Measurements from ENCODE around the gene ARRB1. TPM values are rescaled to one million over a fixed set of nuclear protein-coding genes. Genes with fewer than 3 reads are reported as not detected.

Gene ARRB1
- total and polyA plus RNA-seq, 4 donors = 35.0 to 45.8 (median 41.9) TPM

GRCh38 chr11:75352588-75353206, 1.2 kb upstream of the ARRB1 start:
- 29% methylated on average over 3 of the region's 5 CpGs for WGBS (ENCODE audit: insufficient coverage)

GRCh38 chr11:75351791-75352587, 528 bp upstream of the ARRB1 start:
- peak overlapping the region; percentile 57 for H3K27ac ChIP-seq (ENCODE audit: low read depth, low read length)
- WGBS (ENCODE audit: insufficient coverage) = 4% methylated on average over 64 of the region's 64 CpGs

More at GRCh38 chr11:75352588-75353206, 1.2 kb upstream of the ARRB1 start:
- Histone ChIP-seq H3K4me1 (ENCODE audit: control insufficient read depth, insufficient read depth, low read length) (peaks cover 39% of the 10 kb centered on the region), H3K4me3 (ENCODE audit: low read depth, low read length) (peak overlapping the region; percentile 56), H3K9me3 (ENCODE audit: control insufficient read depth, insufficient read depth, low read length) (no peaks in the 10 kb centered on the region), H3K27ac (ENCODE audit: low read depth, low read length) (no peak overlapping the region), H3K27me3 (ENCODE audit: control insufficient read depth, insufficient read depth, low read length) (no peaks in the 10 kb centered on the region), H3K36me3 (ENCODE audit: control insufficient read depth, insufficient read depth, low read length) (peaks cover 2% of the 10 kb centered on the region)
- DNase-seq (ENCODE audit: low read depth in 4 of 6, low spot score in 6 of 6) = no peak

GRCh38 chr11:75350743-75351540, 519 bp downstream of the ARRB1 start:
- Histone ChIP-seq H3K9me3 (ENCODE audit: control insufficient read depth, insufficient read depth, low read length) (no peaks in the 10 kb centered on the region), H3K27me3 (ENCODE audit: control insufficient read depth, insufficient read depth, low read length) (no peaks in the 10 kb centered on the region), H3K36me3 (ENCODE audit: control insufficient read depth, insufficient read depth, low read length) (peaks cover 2% of the 10 kb centered on the region), H3K4me1 (ENCODE audit: control insufficient read depth, insufficient read depth, low read length) (peaks cover 57% of the 10 kb centered on the region), H3K27ac (ENCODE audit: low read depth, low read length) (peak overlapping the region; percentile 73), H3K4me3 (ENCODE audit: low read depth, low read length) (peak overlapping the region; percentile 56)
- peak in 2 of 6 donors; percentile 76 to 82 for DNase-seq (ENCODE audit: low read depth in 4 of 6, low spot score in 6 of 6)
- 4% methylated on average over 47 of the region's 47 CpGs for WGBS (ENCODE audit: insufficient coverage)

More at GRCh38 chr11:75351791-75352587, 528 bp upstream of the ARRB1 start:
- Histone ChIP-seq H3K27me3 (ENCODE audit: control insufficient read depth, insufficient read depth, low read length) (no peaks in the 10 kb centered on the region), H3K4me3 (ENCODE audit: low read depth, low read length) (peak overlapping the region; percentile 56), H3K36me3 (ENCODE audit: control insufficient read depth, insufficient read depth, low read length) (peaks cover 2% of the 10 kb centered on the region), H3K4me1 (ENCODE audit: control insufficient read depth, insufficient read depth, low read length) (peaks cover 46% of the 10 kb centered on the region), H3K9me3 (ENCODE audit: control insufficient read depth, insufficient read depth, low read length) (no peaks in the 10 kb centered on the region)
- DNase-seq (ENCODE audit: low read depth in 4 of 6, low spot score in 6 of 6) = peak in 2 of 6 donors; percentile 82 to 89

GRCh38 chr11:75350122-75350742, 1.2 kb downstream of the ARRB1 start:
- H3K4me3 ChIP-seq (ENCODE audit: low read depth, low read length) = peak overlapping the region; percentile 56
- H3K36me3 ChIP-seq (ENCODE audit: control insufficient read depth, insufficient read depth, low read length) = peaks cover 2% of the 10 kb centered on the region
- 40% methylated on average over 5 of the region's 9 CpGs for WGBS (ENCODE audit: insufficient coverage)
- H3K4me1 ChIP-seq (ENCODE audit: control insufficient read depth, insufficient read depth, low read length) = peaks cover 64% of the 10 kb centered on the region
- H3K9me3 ChIP-seq (ENCODE audit: control insufficient read depth, insufficient read depth, low read length) = no peaks in the 10 kb centered on the region
- H3K27ac ChIP-seq (ENCODE audit: low read depth, low read length) = peak overlapping the region; percentile 73
- H3K27me3 ChIP-seq (ENCODE audit: control insufficient read depth, insufficient read depth, low read length) = no peaks in the 10 kb centered on the region
- no peak for DNase-seq (ENCODE audit: low read depth in 4 of 6, low spot score in 6 of 6)

- whole genome bisulfite sequencing (ENCODE audit: insufficient coverage) = 61% methylated on average over 3 of the region's 4 CpGs
- H3K9me3 ChIP-seq (ENCODE audit: control insufficient read depth, insufficient read depth, low read length) = no peaks in the 10 kb centered on the region
- DNase-seq (ENCODE audit: low read depth in 4 of 6, low spot score in 6 of 6) = no peak
- H3K4me1 ChIP-seq (ENCODE audit: control insufficient read depth, insufficient read depth, low read length) = peaks cover 70% of the 10 kb centered on the region
- H3K27me3 ChIP-seq (ENCODE audit: control insufficient read depth, insufficient read depth, low read length) = no peaks in the 10 kb centered on the region
- peak overlapping the region; percentile 56 for H3K4me3 ChIP-seq (ENCODE audit: low read depth, low read length)
- H3K36me3 ChIP-seq (ENCODE audit: control insufficient read depth, insufficient read depth, low read length) = peaks cover 6% of the 10 kb centered on the region
- peak overlapping the region; percentile 50 for H3K27ac ChIP-seq (ENCODE audit: low read depth, low read length)
These were observed 1.8 kb downstream of the ARRB1 start for GRCh38 chr11:75349521-75350116.

GRCh38 chr11:75347781-75348566, 3.5 kb downstream of the ARRB1 start:
- Histone ChIP-seq H3K27me3 (ENCODE audit: control insufficient read depth, insufficient read depth, low read length) (no peaks in the 10 kb centered on the region), H3K27ac (ENCODE audit: low read depth, low read length) (peak overlapping the region; percentile 26), H3K9me3 (ENCODE audit: control insufficient read depth, insufficient read depth, low read length) (no peaks in the 10 kb centered on the region), H3K4me1 (ENCODE audit: control insufficient read depth, insufficient read depth, low read length) (peaks cover 77% of the 10 kb centered on the region), H3K36me3 (ENCODE audit: control insufficient read depth, insufficient read depth, low read length) (peaks cover 7% of the 10 kb centered on the region), H3K4me3 (ENCODE audit: low read depth, low read length) (no peak overlapping the region)
- 66% methylated on average over 7 of the region's 8 CpGs for WGBS (ENCODE audit: insufficient coverage)
- no peak for DNase-seq (ENCODE audit: low read depth in 4 of 6, low spot score in 6 of 6)

GRCh38 chr11:75346912-75347647, 4.4 kb downstream of the ARRB1 start:
- H3K4me1 ChIP-seq (ENCODE audit: control insufficient read depth, insufficient read depth, low read length) = peaks cover 81% of the 10 kb centered on the region
- DNase-seq (ENCODE audit: low read depth in 4 of 6, low spot score in 6 of 6) = no peak
- peak overlapping the region; percentile 26 for H3K27ac ChIP-seq (ENCODE audit: low read depth, low read length)
- WGBS (ENCODE audit: insufficient coverage) = 77% methylated on average over 10 of the region's 11 CpGs
- peaks cover 11% of the 10 kb centered on the region for H3K36me3 ChIP-seq (ENCODE audit: control insufficient read depth, insufficient read depth, low read length)
- H3K27me3 ChIP-seq (ENCODE audit: control insufficient read depth, insufficient read depth, low read length) = no peaks in the 10 kb centered on the region
- H3K9me3 ChIP-seq (ENCODE audit: control insufficient read depth, insufficient read depth, low read length) = no peaks in the 10 kb centered on the region
- no peak overlapping the region for H3K4me3 ChIP-seq (ENCODE audit: low read depth, low read length)

- no peak overlapping the region for H3K27ac ChIP-seq (ENCODE audit: low read depth, low read length)
- peaks cover 11% of the 10 kb centered on the region for H3K36me3 ChIP-seq (ENCODE audit: control insufficient read depth, insufficient read depth, low read length)
- H3K4me1 ChIP-seq (ENCODE audit: control insufficient read depth, insufficient read depth, low read length) = peaks cover 85% of the 10 kb centered on the region
- H3K27me3 ChIP-seq (ENCODE audit: control insufficient read depth, insufficient read depth, low read length) = no peaks in the 10 kb centered on the region
- no peaks in the 10 kb centered on the region for H3K9me3 ChIP-seq (ENCODE audit: control insufficient read depth, insufficient read depth, low read length)
- no peak for DNase-seq (ENCODE audit: low read depth in 4 of 6, low spot score in 6 of 6)
- WGBS (ENCODE audit: insufficient coverage) = 94% methylated on average over 4 of the region's 4 CpGs
- no peak overlapping the region for H3K4me3 ChIP-seq (ENCODE audit: low read depth, low read length)
These were observed 5.2 kb downstream of the ARRB1 start for GRCh38 chr11:75346296-75346695.

Measured in spinal cord (tissue), 10 donors.